Smooth muscle cell (in vitro differentiated cells): ENCODE data around the gene KRTAP4-9. TPM values are rescaled to one million over a fixed set of nuclear protein-coding genes. Genes with fewer than 3 reads are reported as not detected.
"Not testable (repeated sequence)": the region's sequence is repeated elsewhere in the genome, so short reads cannot be mapped to it uniquely, and the experiment has no call there.

Experiments used
- DNase-seq: peaks from one replicate; lab custom pipeline; 2025; ENCODE audit not compliant: unreplicated experiment; lab: John Stamatoyannopoulos, UW
- H2AFZ ChIP-seq: fragments of 200-600 bp; sonication (generic); 2 replicates; pipeline ENCODE4 v1.6.0; 2016; ENCODE audit warnings: antibody characterized with exemption, low read depth, mild to moderate bottlenecking
- H3F3A ChIP-seq: fragments of 200-600 bp; sonication (generic); 2 replicates; pipeline ENCODE4 v1.6.0; 2017; ENCODE audit warnings: antibody characterized with exemption, low read depth
- H3K27ac ChIP-seq: fragments of 200-600 bp; sonication (generic); 2 replicates; pipeline ENCODE4 v1.5.1; 2016; ENCODE audit warnings: low read depth, mild to moderate bottlenecking
- H3K27me3 ChIP-seq: fragments of 200-600 bp; sonication (generic); 2 replicates; pipeline ENCODE4 v1.6.1; 2016; ENCODE audit warnings: low read depth, mild to moderate bottlenecking
- H3K36me3 ChIP-seq: fragments of 200-600 bp; sonication (generic); 2 replicates; pipeline ENCODE4 v1.5.1; 2016; ENCODE audit warnings: low read depth
- H3K4me1 ChIP-seq: fragments of 200-600 bp; sonication (generic); 2 replicates; pipeline ENCODE4 v1.5.1; 2016; ENCODE audit warnings: low read depth
- H3K4me2 ChIP-seq: fragments of 200-600 bp; sonication (generic); 2 replicates; pipeline ENCODE4 v1.6.0; 2016; ENCODE audit warnings: mild to moderate bottlenecking
- H3K4me3 ChIP-seq: fragments of 200-600 bp; sonication (generic); 2 replicates; pipeline ENCODE4 v1.5.1; 2016; ENCODE audit warnings: mild to moderate bottlenecking
- H3K79me2 ChIP-seq: fragments of 200-600 bp; sonication (generic); 2 replicates; pipeline ENCODE4 v1.6.0; 2016; ENCODE audit warnings: low read depth, mild to moderate bottlenecking
- H3K9ac ChIP-seq: fragments of 200-600 bp; sonication (generic); 2 replicates; pipeline ENCODE4 v1.6.0; 2016; ENCODE audit warnings: low read depth
- H3K9me3 ChIP-seq: fragments of 200-600 bp; sonication (generic); replicated peaks from 2 replicates; pipeline ENCODE4 v1.5.1; 2016; ENCODE audit warnings: low read depth
- H4K20me1 ChIP-seq: fragments of 200-600 bp; sonication (generic); 2 replicates; pipeline ENCODE4 v1.6.0; 2016; ENCODE audit warnings: low read depth
- WGBS: methylation state at CpG from one replicate; pipeline ENCODE4 v1.1.7; 2016; ENCODE audit warnings: low lambda C conversion rate; 5-methylcytosine and 5-hydroxymethylcytosine counted together
- polyA plus RNA-seq: library from polyadenylated mRNA; unstranded; fragments of >200 nt; fragmentation: Nextera tagmentation; extraction: Ambion mirVana; gene quantifications from 2 replicates; pipeline ENCODE4 v1.2.1, GENCODE V29; 2016
- total RNA-seq: library from RNA; depleted of rRNA; stranded (reverse); fragments of >200 nt; gene quantifications from 2 replicates; pipeline ENCODE4 v1.2.3, GENCODE V29; 2014
- TF ChIP-seq, protein P1 (sequence below): fragments of 200-600 bp; sonication (generic); IDR thresholded peaks from 2 replicates; pipeline ENCODE4 v1.5.1; 2017; ENCODE audit warnings: borderline replicate concordance, mild to moderate bottlenecking, antibody characterized with exemption; ENCODE audit not compliant: insufficient read depth, poor library complexity, severe bottlenecking

KRTAP4-9 gene
- total and polyA plus RNA-seq, 2 experiments from 2014 or later, result not detected

DNA sequence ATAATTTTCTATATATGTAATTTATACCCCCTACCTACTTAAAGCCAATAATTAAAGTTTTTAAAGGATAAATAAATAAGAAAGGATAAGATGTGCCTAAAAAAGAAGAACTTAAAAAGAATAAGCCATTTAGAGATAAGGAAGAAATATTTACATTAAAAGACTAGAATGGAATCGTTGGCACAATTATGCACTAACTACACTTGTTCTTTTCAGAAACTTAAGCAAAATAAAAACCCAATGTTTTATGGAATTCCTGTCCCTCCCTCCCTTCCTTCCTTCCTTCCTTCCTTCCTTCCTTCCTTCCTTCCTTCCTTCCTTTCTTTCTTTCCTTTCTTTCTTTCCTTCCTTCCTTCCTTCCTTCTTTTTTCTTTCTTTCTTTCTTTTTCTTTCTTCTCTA is 39.7 kb downstream of the KRTAP4-9 start:
- no peak for DNase-seq
- no peak overlapping the region for H3K4me3 ChIP-seq
- H3F3A ChIP-seq, result no peaks in the 10 kb centered on the region
- H3K27ac ChIP-seq, result no peak overlapping the region
- H3K9ac ChIP-seq, result no peak overlapping the region
- H3K4me1 ChIP-seq, result no peaks in the 10 kb centered on the region
- H4K20me1 ChIP-seq, result no peaks in the 10 kb centered on the region
- H3K79me2 ChIP-seq, result no peaks in the 10 kb centered on the region
- H3K27me3 ChIP-seq, result no peaks in the 10 kb centered on the region
- TF ChIP-seq, protein P1, sequence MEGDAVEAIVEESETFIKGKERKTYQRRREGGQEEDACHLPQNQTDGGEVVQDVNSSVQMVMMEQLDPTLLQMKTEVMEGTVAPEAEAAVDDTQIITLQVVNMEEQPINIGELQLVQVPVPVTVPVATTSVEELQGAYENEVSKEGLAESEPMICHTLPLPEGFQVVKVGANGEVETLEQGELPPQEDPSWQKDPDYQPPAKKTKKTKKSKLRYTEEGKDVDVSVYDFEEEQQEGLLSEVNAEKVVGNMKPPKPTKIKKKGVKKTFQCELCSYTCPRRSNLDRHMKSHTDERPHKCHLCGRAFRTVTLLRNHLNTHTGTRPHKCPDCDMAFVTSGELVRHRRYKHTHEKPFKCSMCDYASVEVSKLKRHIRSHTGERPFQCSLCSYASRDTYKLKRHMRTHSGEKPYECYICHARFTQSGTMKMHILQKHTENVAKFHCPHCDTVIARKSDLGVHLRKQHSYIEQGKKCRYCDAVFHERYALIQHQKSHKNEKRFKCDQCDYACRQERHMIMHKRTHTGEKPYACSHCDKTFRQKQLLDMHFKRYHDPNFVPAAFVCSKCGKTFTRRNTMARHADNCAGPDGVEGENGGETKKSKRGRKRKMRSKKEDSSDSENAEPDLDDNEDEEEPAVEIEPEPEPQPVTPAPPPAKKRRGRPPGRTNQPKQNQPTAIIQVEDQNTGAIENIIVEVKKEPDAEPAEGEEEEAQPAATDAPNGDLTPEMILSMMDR, result no peak
- H3K9me3 ChIP-seq, result no peaks in the 10 kb centered on the region
- no peak overlapping the region for H3K4me2 ChIP-seq
- H2AFZ ChIP-seq, result no peak overlapping the region
- no peaks in the 10 kb centered on the region for H3K36me3 ChIP-seq
- WGBS, result 100% methylated on average over 1 of the region's 1 CpG

DNA sequence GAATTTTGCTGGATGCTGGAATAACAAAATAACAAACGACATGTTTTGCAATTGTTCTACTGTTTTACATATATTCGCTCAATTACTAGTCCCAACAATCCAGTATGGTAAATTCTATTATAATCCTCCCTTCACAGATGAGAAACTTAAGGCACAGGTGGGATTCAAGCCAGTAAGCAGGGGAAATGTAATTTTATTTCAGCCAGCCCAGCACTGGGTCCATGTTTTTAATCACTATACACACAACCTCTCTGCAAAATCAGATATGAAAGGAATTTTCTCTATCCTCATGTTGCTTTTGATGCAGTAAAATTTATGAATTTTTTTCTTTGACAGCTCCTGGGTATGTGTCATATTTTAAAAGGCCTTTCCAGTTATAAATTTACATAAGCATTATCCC is 40.1 kb downstream of the KRTAP4-9 start:
- WGBS, result 89% methylated on average over 2 of the region's 2 CpGs

DNA sequence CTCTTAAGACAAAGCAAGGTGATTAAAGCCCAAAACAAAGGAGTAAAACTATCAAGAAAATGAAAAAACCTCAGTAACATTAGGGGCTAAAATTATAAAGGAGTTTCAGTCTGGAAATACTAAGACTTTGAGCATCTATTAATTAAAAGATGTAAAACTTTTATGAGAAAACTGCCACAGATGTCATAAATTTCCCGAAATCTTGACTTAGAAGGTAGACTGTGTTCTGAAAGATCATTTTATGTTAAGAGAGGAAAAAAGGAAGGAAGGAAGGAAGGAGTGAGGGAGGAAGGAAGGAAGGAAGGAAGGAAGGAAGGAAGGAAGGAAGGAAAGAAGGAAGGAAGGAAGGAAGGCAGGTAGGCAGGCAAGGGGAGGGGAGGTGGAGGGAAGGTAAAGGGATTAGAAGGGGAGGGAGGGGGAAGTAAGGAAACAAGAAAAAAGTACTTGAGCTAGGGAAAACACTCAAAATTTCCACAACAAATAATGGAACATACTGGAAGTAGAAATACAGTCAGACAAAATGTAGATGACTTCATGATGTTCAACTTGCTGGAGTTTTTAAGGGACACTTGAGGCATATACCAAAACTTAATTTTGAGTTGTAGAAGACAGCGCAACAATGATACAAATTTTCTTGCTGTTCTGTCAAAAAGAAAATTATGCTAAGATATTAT is 42.5 kb downstream of the KRTAP4-9 start:
- DNase-seq, result no peak
- H3K36me3 ChIP-seq, result no peaks in the 10 kb centered on the region
- WGBS, result 88% methylated on average over 2 of the region's 2 CpGs

More for the DNA sequence above, 40.1 kb downstream of the KRTAP4-9 start:
- no peak overlapping the region for H2AFZ ChIP-seq
- no peaks in the 10 kb centered on the region for H3K27me3 ChIP-seq
- H3K4me1 ChIP-seq, result no peaks in the 10 kb centered on the region
- H3K79me2 ChIP-seq, result no peaks in the 10 kb centered on the region
- H3K9me3 ChIP-seq, result no peaks in the 10 kb centered on the region
- no peaks in the 10 kb centered on the region for H4K20me1 ChIP-seq
- H3K4me2 ChIP-seq, result no peak overlapping the region
- no peaks in the 10 kb centered on the region for H3F3A ChIP-seq
- H3K27ac ChIP-seq, result no peak overlapping the region
- no peaks in the 10 kb centered on the region for H3K36me3 ChIP-seq
- H3K4me3 ChIP-seq, result no peak overlapping the region
- DNase-seq, result no peak
- no peak overlapping the region for H3K9ac ChIP-seq
- TF ChIP-seq, protein P1, result no peak

DNA sequence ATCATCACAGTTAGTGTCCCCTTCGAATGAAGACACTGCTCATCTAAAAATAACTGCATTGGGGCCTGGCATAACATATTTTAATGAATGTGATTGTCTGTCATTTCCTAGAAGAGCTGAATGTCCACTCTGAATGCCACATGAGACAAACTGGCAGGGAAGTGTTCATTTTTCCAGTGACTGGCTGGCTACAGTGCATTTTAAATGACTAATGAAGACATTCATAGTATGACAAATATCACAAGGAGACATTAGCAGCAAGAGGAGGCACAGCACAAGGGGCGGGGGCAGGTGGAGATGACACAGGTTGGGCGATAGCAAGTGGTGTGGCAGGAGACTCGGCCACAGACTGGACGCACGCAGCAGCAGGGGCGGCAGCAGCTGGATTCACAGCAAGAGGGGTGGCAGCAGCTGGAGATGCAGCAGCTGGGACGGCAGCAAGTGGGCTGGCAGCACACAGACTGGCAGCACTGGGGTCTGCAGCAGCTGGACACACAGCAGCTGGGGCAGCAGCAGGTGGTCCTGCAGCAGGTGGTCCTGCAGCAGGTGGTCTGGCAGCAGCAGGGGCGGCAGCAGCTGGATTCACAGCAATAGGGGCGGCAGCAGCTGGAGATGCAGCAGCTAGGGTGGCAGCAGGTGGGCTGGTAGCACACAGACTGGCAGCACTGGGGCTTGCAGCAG is 43.9 kb downstream of the KRTAP4-9 start:
- not testable (repeated sequence) for H3K4me2 ChIP-seq, H3F3A ChIP-seq, H3K9me3 ChIP-seq, H3K27me3 ChIP-seq, H3K27ac ChIP-seq, H3K36me3 ChIP-seq, DNase-seq, H2AFZ ChIP-seq, H3K79me2 ChIP-seq, H4K20me1 ChIP-seq, H3K4me3 ChIP-seq, H3K4me1 ChIP-seq, H3K9ac ChIP-seq
- 89% methylated on average over 10 of the region's 10 CpGs for WGBS

More for the DNA sequence above, 42.5 kb downstream of the KRTAP4-9 start:
- H4K20me1 ChIP-seq, result no peaks in the 10 kb centered on the region
- no peaks in the 10 kb centered on the region for H3K9me3 ChIP-seq
- no peak overlapping the region for H3K4me2 ChIP-seq
- H3F3A ChIP-seq, result no peaks in the 10 kb centered on the region
- TF ChIP-seq, protein P1, result no peak
- no peaks in the 10 kb centered on the region for H3K27me3 ChIP-seq
- H3K4me1 ChIP-seq, result no peaks in the 10 kb centered on the region
- H2AFZ ChIP-seq, result no peak overlapping the region
- H3K9ac ChIP-seq, result no peak overlapping the region
- no peak overlapping the region for H3K27ac ChIP-seq
- H3K79me2 ChIP-seq, result no peaks in the 10 kb centered on the region
- H3K4me3 ChIP-seq, result no peak overlapping the region
